Gastroesophageal sphincter (tissue), 3 donors: ENCODE results near the gene HPCAL1.

ENCODE experiments used
- POLR2A ChIP-seq, 2 donors: fragments of 450-650 bp; IDR thresholded peaks; one replicate each; pipeline ENCODE4 v1.6.1; 2017; ENCODE audit warnings: antibody characterized with exemption in 2 of 2, mild to moderate bottlenecking in 2 of 2, moderate library complexity in 1 of 2
- POLR2AphosphoS5 ChIP-seq: sonication (generic); formaldehyde crosslinking; IDR thresholded peaks from one replicate; pipeline ENCODE4 v1.6.1; 2017; ENCODE audit warnings: antibody characterized with exemption
- TF ChIP-seq, protein P1 (sequence below), 4 experiments: fragments of 200-600 bp in 2 of 4; fragments of 450-650 bp in 2 of 4; sonication (generic) in 1 of 4; IDR thresholded peaks; one replicate each; pipeline ENCODE4 v1.5.1; 2017 to 2019; ENCODE audit warnings: antibody characterized with exemption in 4 of 4, mild to moderate bottlenecking in 2 of 4, moderate library complexity in 2 of 4

DNA sequence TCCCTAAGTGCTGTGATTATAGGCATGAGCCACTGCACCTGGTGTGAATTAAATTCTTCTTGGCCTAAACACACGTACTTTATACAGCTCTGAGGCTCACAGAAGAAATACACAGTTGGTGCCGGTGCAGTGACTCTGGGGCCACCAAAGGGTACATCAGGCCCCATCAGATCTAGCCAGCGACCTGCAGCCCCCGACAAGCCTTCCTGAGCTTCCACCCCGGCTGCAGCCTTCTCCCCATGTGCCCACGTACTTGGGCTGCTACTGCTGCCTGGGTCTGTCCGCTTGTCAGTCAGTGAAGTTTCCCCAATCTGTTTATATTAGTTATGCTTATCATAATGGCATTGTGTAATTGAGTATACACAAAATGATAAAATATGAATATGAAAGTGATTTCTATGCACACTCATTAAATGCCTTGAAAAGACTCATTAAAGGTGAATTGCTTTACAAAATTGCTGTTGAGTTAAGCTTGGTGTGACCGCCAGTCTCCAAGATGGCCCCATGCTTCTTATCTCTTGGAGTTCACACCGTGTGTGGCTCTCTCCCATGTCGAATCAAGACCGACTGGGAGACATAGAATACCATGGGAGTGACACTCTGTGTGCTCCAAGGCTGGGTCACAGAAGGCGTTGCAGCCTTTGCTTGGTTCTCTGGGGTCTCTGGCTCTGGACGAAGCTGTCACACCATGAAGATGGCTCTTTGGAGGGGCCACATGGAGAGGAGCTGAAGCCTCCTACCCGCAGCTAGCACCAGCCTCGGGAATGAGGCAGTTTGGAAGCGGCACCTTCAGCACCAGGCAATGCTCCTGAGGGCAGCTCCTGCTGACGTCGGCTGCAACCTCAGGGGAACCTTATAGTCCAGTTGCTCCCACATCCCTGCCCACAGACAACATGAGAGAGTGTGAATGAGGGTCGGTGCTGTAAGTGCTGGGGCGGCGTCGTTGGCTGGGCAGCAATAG, 29.2 kb upstream of the HPCAL1 start:
- no peak for TF ChIP-seq POLR2AphosphoS5
- TF ChIP-seq, protein P1, sequence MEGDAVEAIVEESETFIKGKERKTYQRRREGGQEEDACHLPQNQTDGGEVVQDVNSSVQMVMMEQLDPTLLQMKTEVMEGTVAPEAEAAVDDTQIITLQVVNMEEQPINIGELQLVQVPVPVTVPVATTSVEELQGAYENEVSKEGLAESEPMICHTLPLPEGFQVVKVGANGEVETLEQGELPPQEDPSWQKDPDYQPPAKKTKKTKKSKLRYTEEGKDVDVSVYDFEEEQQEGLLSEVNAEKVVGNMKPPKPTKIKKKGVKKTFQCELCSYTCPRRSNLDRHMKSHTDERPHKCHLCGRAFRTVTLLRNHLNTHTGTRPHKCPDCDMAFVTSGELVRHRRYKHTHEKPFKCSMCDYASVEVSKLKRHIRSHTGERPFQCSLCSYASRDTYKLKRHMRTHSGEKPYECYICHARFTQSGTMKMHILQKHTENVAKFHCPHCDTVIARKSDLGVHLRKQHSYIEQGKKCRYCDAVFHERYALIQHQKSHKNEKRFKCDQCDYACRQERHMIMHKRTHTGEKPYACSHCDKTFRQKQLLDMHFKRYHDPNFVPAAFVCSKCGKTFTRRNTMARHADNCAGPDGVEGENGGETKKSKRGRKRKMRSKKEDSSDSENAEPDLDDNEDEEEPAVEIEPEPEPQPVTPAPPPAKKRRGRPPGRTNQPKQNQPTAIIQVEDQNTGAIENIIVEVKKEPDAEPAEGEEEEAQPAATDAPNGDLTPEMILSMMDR (IDR thresholded peaks at IDR 0.05): no peak
- no peak for TF ChIP-seq POLR2A (IDR thresholded peaks at IDR 0.05)
